Sigmoid colon (tissue), 4 donors: ENCODE data around the gene HOXA13.

Experiments
- CTCF ChIP-seq, 4 experiments: fragments of 450-650 bp in 3 of 4; fragments of 200-600 bp in 1 of 4; IDR thresholded peaks; one replicate each; pipeline ENCODE4 v1.5.1; 2016 to 2019; ENCODE audit warnings: antibody characterized with exemption in 4 of 4, mild to moderate bottlenecking in 3 of 4, moderate library complexity in 2 of 4
- POLR2A ChIP-seq, 2 donors: fragments of 450-650 bp; IDR thresholded peaks; one replicate each; pipeline ENCODE4 v1.6.1; 2016; ENCODE audit warnings: antibody characterized with exemption in 2 of 2, mild to moderate bottlenecking in 2 of 2, moderate library complexity in 2 of 2
- POLR2AphosphoS5 ChIP-seq, 4 donors: sonication (generic); formaldehyde crosslinking; IDR thresholded peaks; one replicate each; pipeline ENCODE4 v1.6.1; 2017; ENCODE audit warnings: antibody characterized with exemption in 4 of 4

- no peak for TF ChIP-seq POLR2AphosphoS5 (IDR thresholded peaks at IDR 0.05)
- TF ChIP-seq CTCF (IDR thresholded peaks at IDR 0.05), result no peak
- TF ChIP-seq POLR2A (IDR thresholded peaks at IDR 0.05), result no peak
Measured at GRCh38 chr7:27248911-27249723, 49.2 kb upstream of the HOXA13 start.
